Tibial nerve (tissue), 3 donors: ENCODE measurements around the gene GORASP2.

Source experiments
- CTCF ChIP-seq, 5 experiments: fragments of 200-600 bp in 3 of 5; fragments of 450-650 bp in 2 of 5; sonication (generic) in 3 of 5; IDR thresholded peaks; one replicate each; pipeline ENCODE4 v1.5.1; 2016 to 2019; ENCODE audit warnings: antibody characterized with exemption in 5 of 5, mild to moderate bottlenecking in 3 of 5, moderate library complexity in 2 of 5
- POLR2A ChIP-seq, 2 donors: fragments of 450-650 bp; IDR thresholded peaks; one replicate each; pipeline ENCODE4 v1.6.1; 2017; ENCODE audit warnings: antibody characterized with exemption in 2 of 2, mild to moderate bottlenecking in 2 of 2, moderate library complexity in 2 of 2

GRCh38 chr2:171009386-171009785, 80.3 kb downstream of the GORASP2 start:
- no peak for TF ChIP-seq CTCF (IDR thresholded peaks at IDR 0.05)
- no peak for TF ChIP-seq POLR2A (IDR thresholded peaks at IDR 0.05)
